H1 (cell line): ENCODE results near the gene COL26A1. TPM values are rescaled to one million over a fixed set of nuclear protein-coding genes. Genes with fewer than 3 reads are reported as not detected.

ENCODE experiments used
- CHD7 ChIP-seq: fragments of 300-600 bp; sonication (generic); IDR thresholded peaks from 2 replicates; pipeline ENCODE4 v1.7.1; 2012; ENCODE audit warnings: low read length, moderate library complexity, mild to moderate bottlenecking, inconsistent platforms; ENCODE audit not compliant: insufficient replicate concordance
- EZH2 ChIP-seq: fragments of 200-600 bp; sonication (generic); IDR thresholded peaks from 2 replicates; pipeline ENCODE4 v1.7.1; 2012; ENCODE audit warnings: low read depth, mild to moderate bottlenecking, moderate library complexity, low read length, inconsistent platforms; ENCODE audit not compliant: severe bottlenecking
- HDAC2 ChIP-seq, 2 experiments: fragments of 300-600 bp in 1 of 2; sonication (generic) in 1 of 2; IDR thresholded peaks; 2 replicates each; pipeline ENCODE4 v1.6.1; 2011 to 2012; ENCODE audit warnings: low read depth in 2 of 2, low read length in 2 of 2, mild to moderate bottlenecking in 2 of 2, moderate library complexity in 2 of 2, borderline replicate concordance in 1 of 2, inconsistent platforms in 1 of 2
- JUND ChIP-seq: IDR thresholded peaks from 2 replicates; pipeline ENCODE4 v1.6.1; 2011; ENCODE audit warnings: mild to moderate bottlenecking, improper control_type of control experiment, low read length
- KDM4A ChIP-seq: IDR thresholded peaks from one replicate; pipeline ENCODE4 v1.7.1; 2012; ENCODE audit warnings: low read depth, mild to moderate bottlenecking, moderate library complexity, low read length, inconsistent platforms; ENCODE audit not compliant: severe bottlenecking
- PHF8 ChIP-seq: fragments of 200-600 bp; sonication (generic); conservative IDR thresholded peaks from 2 replicates; pipeline ENCODE4 v1.7.1; 2012; ENCODE audit warnings: low read depth, mild to moderate bottlenecking, inconsistent platforms, low read length, moderate library complexity
- RNF2 ChIP-seq: fragments of 200-900, 300-1000 bp; sonication (generic); IDR thresholded peaks from 2 replicates; pipeline ENCODE4 v1.7.1; 2016; ENCODE audit warnings: borderline replicate concordance, low read depth, mild to moderate bottlenecking, antibody characterized with exemption, low read length; ENCODE audit not compliant: poor library complexity, severe bottlenecking; ENCODE audit errors: missing control alignments
- SIRT6 ChIP-seq: IDR thresholded peaks from one replicate; pipeline ENCODE4 v1.7.1; 2012; ENCODE audit warnings: low read length, inconsistent platforms
- TAF1 ChIP-seq: IDR thresholded peaks from 2 replicates; pipeline ENCODE4 v1.6.1; 2011; ENCODE audit warnings: mild to moderate bottlenecking, low read depth, low read length
- polyA plus RNA-seq, 7 experiments: library from polyadenylated mRNA; depleted of rRNA in 3 of 7; stranded (reverse) in 5 of 7; unstranded in 2 of 7; fragments of >200 nt in 5 of 7; fragments of 200-250 nt in 2 of 7; gene quantifications; 1 replicate in 5 of 7; 2 replicates in 1 of 7; 4 replicates in 1 of 7; pipeline versions ENCODE4 v1.2.1 to v1.2.3, GENCODE V29; 2011 to 2013; ENCODE audit warnings: missing spikeins in 2 of 7, mixed read lengths in 2 of 7
- total RNA-seq: library from RNA; stranded (reverse); fragmentation: NEBNext Ultra II Directional; extraction: Animal tissue kit (Norgen Biotek cat#: 25700); gene quantifications from 2 replicates; pipeline ENCODE4 v1.2.1, GENCODE V29; 2021
- TF ChIP-seq, protein P1 (sequence below): IDR thresholded peaks from 2 replicates; pipeline ENCODE4 v1.6.1; 2012; ENCODE audit warnings: inconsistent platforms

The COL26A1 gene
- total and polyA plus RNA-seq, 2 of the 8 experiments (the other 6 are each of a cell fraction or from before 2014, with no cell fraction given) = 51.1 to 68.8 TPM

- TF ChIP-seq CHD7 = no peak
- TF ChIP-seq, protein P1, sequence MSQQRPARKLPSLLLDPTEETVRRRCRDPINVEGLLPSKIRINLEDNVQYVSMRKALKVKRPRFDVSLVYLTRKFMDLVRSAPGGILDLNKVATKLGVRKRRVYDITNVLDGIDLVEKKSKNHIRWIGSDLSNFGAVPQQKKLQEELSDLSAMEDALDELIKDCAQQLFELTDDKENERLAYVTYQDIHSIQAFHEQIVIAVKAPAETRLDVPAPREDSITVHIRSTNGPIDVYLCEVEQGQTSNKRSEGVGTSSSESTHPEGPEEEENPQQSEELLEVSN = no peak
- TF ChIP-seq RNF2 = no peak
- TF ChIP-seq KDM4A = no peak
- no peak for TF ChIP-seq HDAC2 (IDR thresholded peaks at IDR 0.05; ENCODE audit: borderline replicate concordance in 1 of 2, low read depth in 2 of 2, low read length in 2 of 2)
- no peak for TF ChIP-seq JUND
- TF ChIP-seq SIRT6 = no peak
- TF ChIP-seq TAF1 = no peak
- no peak for TF ChIP-seq EZH2
- no peak for TF ChIP-seq PHF8
These were observed 31.2 kb downstream of the COL26A1 start (continued) for GRCh38 chr7:101393865-101394264.
